WTC11 (cell line): ENCODE results near the gene OGFR.

Source experiments
- FOXK1 ChIP-seq: sonication (generic); formaldehyde crosslinking; IDR thresholded peaks from 2 replicates; pipeline ENCODE4 v1.8.0; 2022; ENCODE audit warnings: mild to moderate bottlenecking, moderate library complexity, missing genetic modification reagents
- ZNF416 ChIP-seq: fragments of 250-450 bp; sonication (Bioruptor Pico); IDR thresholded peaks from 2 replicates; pipeline ENCODE4 v1.9.0; 2021; ENCODE audit warnings: mild to moderate bottlenecking, inconsistent platforms
- TF ChIP-seq, protein P1 (sequence below): sonication (generic); formaldehyde crosslinking; conservative IDR thresholded peaks from 2 replicates; pipeline ENCODE4 v1.8.1; 2023; ENCODE audit warnings: mild to moderate bottlenecking, low read depth, missing genetic modification reagents, moderate library complexity
- TF ChIP-seq, protein P2 (sequence below): fragments of 200-600 bp; IDR thresholded peaks from 2 replicates; pipeline ENCODE4 v1.8.0; 2022; ENCODE audit warnings: antibody characterized with exemption
- TF ChIP-seq, protein P3 (sequence below): sonication (generic); formaldehyde crosslinking; IDR thresholded peaks from 2 replicates; pipeline ENCODE4 v1.8.0; 2022; ENCODE audit warnings: mild to moderate bottlenecking, missing genetic modification reagents
- TF ChIP-seq, protein P4 (sequence below): sonication (generic); formaldehyde crosslinking; IDR thresholded peaks from 2 replicates; pipeline ENCODE4 v1.8.1; 2023; ENCODE audit warnings: mild to moderate bottlenecking, missing genetic modification reagents, moderate library complexity
- TF ChIP-seq, protein P5 (sequence below): sonication (generic); formaldehyde crosslinking; IDR thresholded peaks from 2 replicates; pipeline ENCODE4 v1.8.0; 2023; ENCODE audit warnings: missing genetic modification reagents

DNA sequence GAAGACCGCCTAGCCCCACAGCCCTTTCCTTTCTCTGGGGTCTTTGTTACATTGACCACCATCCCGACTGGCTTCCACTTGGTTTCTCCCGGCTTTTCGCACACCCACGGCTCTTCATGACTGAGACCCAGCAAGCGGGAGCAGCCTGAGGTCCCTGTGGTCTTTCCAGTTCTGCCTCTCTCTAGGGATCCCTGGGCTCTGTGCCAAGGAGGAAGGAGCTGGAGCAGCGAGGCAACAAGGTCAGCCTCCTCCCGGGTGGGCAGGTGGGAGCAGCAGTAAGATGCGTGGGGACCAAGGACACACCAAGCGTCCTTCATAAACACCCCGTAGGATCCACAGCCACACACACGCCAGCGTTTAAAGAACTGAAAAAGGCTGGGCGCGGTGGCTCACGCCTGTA lies 37.9 kb upstream of the OGFR start:
- TF ChIP-seq FOXK1 (CRISPR knock-in tag) (no peak), ZNF416 (CRISPR knock-in tag) (no peak)
- TF ChIP-seq, protein P1, sequence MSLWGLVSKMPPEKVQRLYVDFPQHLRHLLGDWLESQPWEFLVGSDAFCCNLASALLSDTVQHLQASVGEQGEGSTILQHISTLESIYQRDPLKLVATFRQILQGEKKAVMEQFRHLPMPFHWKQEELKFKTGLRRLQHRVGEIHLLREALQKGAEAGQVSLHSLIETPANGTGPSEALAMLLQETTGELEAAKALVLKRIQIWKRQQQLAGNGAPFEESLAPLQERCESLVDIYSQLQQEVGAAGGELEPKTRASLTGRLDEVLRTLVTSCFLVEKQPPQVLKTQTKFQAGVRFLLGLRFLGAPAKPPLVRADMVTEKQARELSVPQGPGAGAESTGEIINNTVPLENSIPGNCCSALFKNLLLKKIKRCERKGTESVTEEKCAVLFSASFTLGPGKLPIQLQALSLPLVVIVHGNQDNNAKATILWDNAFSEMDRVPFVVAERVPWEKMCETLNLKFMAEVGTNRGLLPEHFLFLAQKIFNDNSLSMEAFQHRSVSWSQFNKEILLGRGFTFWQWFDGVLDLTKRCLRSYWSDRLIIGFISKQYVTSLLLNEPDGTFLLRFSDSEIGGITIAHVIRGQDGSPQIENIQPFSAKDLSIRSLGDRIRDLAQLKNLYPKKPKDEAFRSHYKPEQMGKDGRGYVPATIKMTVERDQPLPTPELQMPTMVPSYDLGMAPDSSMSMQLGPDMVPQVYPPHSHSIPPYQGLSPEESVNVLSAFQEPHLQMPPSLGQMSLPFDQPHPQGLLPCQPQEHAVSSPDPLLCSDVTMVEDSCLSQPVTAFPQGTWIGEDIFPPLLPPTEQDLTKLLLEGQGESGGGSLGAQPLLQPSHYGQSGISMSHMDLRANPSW, result no peak
- TF ChIP-seq, protein P2, sequence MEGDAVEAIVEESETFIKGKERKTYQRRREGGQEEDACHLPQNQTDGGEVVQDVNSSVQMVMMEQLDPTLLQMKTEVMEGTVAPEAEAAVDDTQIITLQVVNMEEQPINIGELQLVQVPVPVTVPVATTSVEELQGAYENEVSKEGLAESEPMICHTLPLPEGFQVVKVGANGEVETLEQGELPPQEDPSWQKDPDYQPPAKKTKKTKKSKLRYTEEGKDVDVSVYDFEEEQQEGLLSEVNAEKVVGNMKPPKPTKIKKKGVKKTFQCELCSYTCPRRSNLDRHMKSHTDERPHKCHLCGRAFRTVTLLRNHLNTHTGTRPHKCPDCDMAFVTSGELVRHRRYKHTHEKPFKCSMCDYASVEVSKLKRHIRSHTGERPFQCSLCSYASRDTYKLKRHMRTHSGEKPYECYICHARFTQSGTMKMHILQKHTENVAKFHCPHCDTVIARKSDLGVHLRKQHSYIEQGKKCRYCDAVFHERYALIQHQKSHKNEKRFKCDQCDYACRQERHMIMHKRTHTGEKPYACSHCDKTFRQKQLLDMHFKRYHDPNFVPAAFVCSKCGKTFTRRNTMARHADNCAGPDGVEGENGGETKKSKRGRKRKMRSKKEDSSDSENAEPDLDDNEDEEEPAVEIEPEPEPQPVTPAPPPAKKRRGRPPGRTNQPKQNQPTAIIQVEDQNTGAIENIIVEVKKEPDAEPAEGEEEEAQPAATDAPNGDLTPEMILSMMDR, result no peak
- TF ChIP-seq, protein P3, sequence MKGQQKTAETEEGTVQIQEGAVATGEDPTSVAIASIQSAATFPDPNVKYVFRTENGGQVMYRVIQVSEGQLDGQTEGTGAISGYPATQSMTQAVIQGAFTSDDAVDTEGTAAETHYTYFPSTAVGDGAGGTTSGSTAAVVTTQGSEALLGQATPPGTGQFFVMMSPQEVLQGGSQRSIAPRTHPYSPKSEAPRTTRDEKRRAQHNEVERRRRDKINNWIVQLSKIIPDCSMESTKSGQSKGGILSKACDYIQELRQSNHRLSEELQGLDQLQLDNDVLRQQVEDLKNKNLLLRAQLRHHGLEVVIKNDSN (CRISPR knock-in tag), result no peak
- TF ChIP-seq, protein P4, sequence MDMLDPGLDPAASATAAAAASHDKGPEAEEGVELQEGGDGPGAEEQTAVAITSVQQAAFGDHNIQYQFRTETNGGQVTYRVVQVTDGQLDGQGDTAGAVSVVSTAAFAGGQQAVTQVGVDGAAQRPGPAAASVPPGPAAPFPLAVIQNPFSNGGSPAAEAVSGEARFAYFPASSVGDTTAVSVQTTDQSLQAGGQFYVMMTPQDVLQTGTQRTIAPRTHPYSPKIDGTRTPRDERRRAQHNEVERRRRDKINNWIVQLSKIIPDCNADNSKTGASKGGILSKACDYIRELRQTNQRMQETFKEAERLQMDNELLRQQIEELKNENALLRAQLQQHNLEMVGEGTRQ, result no peak
- TF ChIP-seq, protein P5, sequence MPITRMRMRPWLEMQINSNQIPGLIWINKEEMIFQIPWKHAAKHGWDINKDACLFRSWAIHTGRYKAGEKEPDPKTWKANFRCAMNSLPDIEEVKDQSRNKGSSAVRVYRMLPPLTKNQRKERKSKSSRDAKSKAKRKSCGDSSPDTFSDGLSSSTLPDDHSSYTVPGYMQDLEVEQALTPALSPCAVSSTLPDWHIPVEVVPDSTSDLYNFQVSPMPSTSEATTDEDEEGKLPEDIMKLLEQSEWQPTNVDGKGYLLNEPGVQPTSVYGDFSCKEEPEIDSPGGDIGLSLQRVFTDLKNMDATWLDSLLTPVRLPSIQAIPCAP (CRISPR knock-in tag), result no peak
